IMR-90 (cell line): Measurements from ENCODE around the gene TSC2. TPM values are rescaled to one million over a fixed set of nuclear protein-coding genes. Genes with fewer than 3 reads are reported as not detected.

Experiments used
- ATAC-seq: fragments of 200-7000 bp; cut with Tn5 transposase; 2 replicates; pipeline ENCODE4 v1.9.1; 2020; ENCODE audit warnings: low read depth, mild to moderate bottlenecking, moderate library complexity
- BruUV-seq: library from RNA; stranded (reverse); fragments of 400-500 nt; replicated peaks from 2 replicates; lab custom pipeline; 2021; lab: Mats Ljungman, UMichigan
- CTCF ChIA-PET: fragments of 300-600 bp; formaldehyde crosslinking; extraction: SDS; loops from one replicate; lab custom pipeline; 2021; ENCODE audit warnings: antibody characterized with exemption; lab: Yijun Ruan, JAX
- POLR2A ChIA-PET: fragments of 300-600 bp; sonication (Branson Sonifier 250); formaldehyde crosslinking; loops from one replicate; lab custom pipeline; 2022; ENCODE audit warnings: antibody characterized with exemption; ENCODE audit not compliant: unreplicated experiment; lab: Charles Lee
- DNase-seq: peaks from one replicate; pipeline ENCODE4 v3.0.0; 2013
- H2AFZ ChIP-seq: replicated peaks from 2 replicates; pipeline ENCODE3; 2013; ENCODE audit warnings: low read length, mild to moderate bottlenecking; ENCODE audit not compliant: poor library complexity
- H2AK5ac ChIP-seq: 2 replicates; pipeline ENCODE4 v1.6.1; 2013; ENCODE audit warnings: low read depth, low read length, inconsistent platforms
- H2AK9ac ChIP-seq: replicated peaks from 2 replicates; pipeline ENCODE3; 2013; ENCODE audit warnings: mild to moderate bottlenecking, low read depth, low read length, moderate library complexity; ENCODE audit not compliant: poor library complexity
- H2BK120ac ChIP-seq: 2 replicates; pipeline ENCODE4 v1.6.1; 2013; ENCODE audit warnings: low read depth, low read length, inconsistent platforms
- H2BK15ac ChIP-seq: 3 replicates; pipeline ENCODE4 v1.6.1; 2013; ENCODE audit warnings: low read depth, low read length, inconsistent platforms
- H2BK20ac ChIP-seq: 2 replicates; pipeline ENCODE4 v1.6.1; 2013; ENCODE audit warnings: low read depth, mild to moderate bottlenecking, inconsistent platforms, low read length, moderate library complexity
- H2BK5ac ChIP-seq: 2 replicates; pipeline ENCODE4 v1.6.1; 2013; ENCODE audit warnings: mild to moderate bottlenecking, low read depth, low read length, inconsistent platforms; ENCODE audit not compliant: poor library complexity, severe bottlenecking
- H3K14ac ChIP-seq: replicated peaks from 2 replicates; pipeline ENCODE4 v1.6.1; 2013; ENCODE audit warnings: low read depth, low read length, inconsistent platforms
- H3K18ac ChIP-seq: 2 replicates; pipeline ENCODE4 v1.6.1; 2013; ENCODE audit warnings: low read depth, low read length, control low read depth
- H3K23ac ChIP-seq: 2 replicates; pipeline ENCODE4 v1.6.1; 2013; ENCODE audit warnings: low read depth, low read length, inconsistent platforms
- H3K27ac ChIP-seq: 2 replicates; pipeline ENCODE4 v1.5.1; 2013; ENCODE audit warnings: mild to moderate bottlenecking, control low read depth, low read length; ENCODE audit not compliant: insufficient read depth
- H3K27me3 ChIP-seq: 2 replicates; pipeline ENCODE4 v1.6.1; 2013; ENCODE audit warnings: low read length; ENCODE audit not compliant: control insufficient read depth, insufficient read depth
- H3K36me3 ChIP-seq: 2 replicates; pipeline ENCODE4 v1.6.1; 2013; ENCODE audit warnings: low read length, mixed read lengths; ENCODE audit not compliant: control insufficient read depth, insufficient read depth
- H3K4ac ChIP-seq: 2 replicates; pipeline ENCODE4 v1.6.1; 2013; ENCODE audit warnings: low read depth, low read length, inconsistent platforms
- H3K4me1 ChIP-seq: 2 replicates; pipeline ENCODE4 v1.6.1; 2013; ENCODE audit warnings: low read length, mixed read lengths; ENCODE audit not compliant: control insufficient read depth, insufficient read depth
- H3K4me2 ChIP-seq: 2 replicates; pipeline ENCODE4 v1.6.1; 2013; ENCODE audit warnings: low read depth, mild to moderate bottlenecking, control low read depth, low read length, moderate library complexity
- H3K4me3 ChIP-seq: 2 replicates; pipeline ENCODE4 v1.5.1; 2013; ENCODE audit warnings: low read depth, mild to moderate bottlenecking, control low read depth, low read length, moderate library complexity; ENCODE audit not compliant: insufficient read depth
- H3K56ac ChIP-seq: 2 replicates; pipeline ENCODE4 v1.6.1; 2013; ENCODE audit warnings: low read length, inconsistent platforms; ENCODE audit not compliant: insufficient read depth; ENCODE audit errors: extremely low read depth
- H3K79me1 ChIP-seq, 2 experiments: 2 replicates each; pipeline ENCODE4 v1.6.1; 2013; ENCODE audit warnings: low read length in 2 of 2, inconsistent platforms in 1 of 2, low read depth in 1 of 2
- H3K9ac ChIP-seq: 2 replicates; pipeline ENCODE4 v1.6.1; 2013; ENCODE audit warnings: low read depth, low read length, control low read depth
- H3K9me1 ChIP-seq: 2 replicates; pipeline ENCODE4 v1.6.1; 2013; ENCODE audit warnings: low read length, inconsistent platforms; ENCODE audit not compliant: insufficient read depth
- H3K9me3 ChIP-seq: 2 replicates; pipeline ENCODE4 v1.6.1; 2013; ENCODE audit warnings: low read length; ENCODE audit not compliant: control insufficient read depth, insufficient read depth
- H4K20me1 ChIP-seq: 2 replicates; pipeline ENCODE4 v1.6.1; 2013; ENCODE audit warnings: low read length, inconsistent platforms; ENCODE audit not compliant: insufficient read depth
- H4K5ac ChIP-seq: 2 replicates; pipeline ENCODE4 v1.6.1; 2013; ENCODE audit warnings: mild to moderate bottlenecking, low read depth, low read length, control low read depth
- H4K8ac ChIP-seq, 2 experiments: 2 replicates each; pipeline ENCODE4 v1.6.1; 2013; ENCODE audit warnings: low read depth in 2 of 2, low read length in 2 of 2, control low read depth in 1 of 2, inconsistent platforms in 1 of 2
- H4K91ac ChIP-seq: 2 replicates; pipeline ENCODE4 v1.6.1; 2013; ENCODE audit warnings: low read depth, low read length, inconsistent platforms; ENCODE audit not compliant: insufficient read depth
- CEBPB ChIP-seq: IDR thresholded peaks from 2 replicates; pipeline ENCODE4 v1.6.1; 2012; ENCODE audit warnings: low read depth, low read length, improper control_type of control experiment
- ELK1 ChIP-seq: fragments of 150-350 bp; IDR thresholded peaks from 2 replicates; pipeline ENCODE4 v1.6.1; 2016; ENCODE audit warnings: low read depth, mild to moderate bottlenecking, low read length, moderate library complexity, borderline replicate concordance
- WGBS, 2 experiments: methylation state at CpG; one replicate each; pipeline versions ENCODE4 v1.1.5 to v1.1.7; 2013; ENCODE audit warnings: missing lambda C conversion rate in 2 of 2; ENCODE audit not compliant: insufficient read length in 1 of 2; ENCODE audit errors: extremely low coverage in 2 of 2; 5-methylcytosine and 5-hydroxymethylcytosine counted together
- dilution Hi-C: fragments of 300-500 bp; cut with HindIII; formaldehyde crosslinking; loops from one replicate; pipeline ENCODE4 v1.14.3; 2018; ENCODE audit warnings: low sequenced_read_pairs; ENCODE audit not compliant: unreplicated experiment
- in situ Hi-C: fragments of 300-500 bp; cut with MboI; formaldehyde crosslinking; loops from 3 replicates; pipeline ENCODE4 v1.14.3; 2019; ENCODE audit warnings: low sequenced_read_pairs, inconsistent platforms, mixed read lengths
- intact Hi-C: fragments of 100-400 bp; cut with micrococcal nuclease; formaldehyde crosslinking; loops from 2 replicates; pipeline ENCODE4 v1.10.0; 2022
- polyA plus RNA-seq, 3 experiments: library from polyadenylated mRNA; depleted of rRNA; stranded (reverse); fragments of >200 nt; gene quantifications; 2 replicates each; pipeline ENCODE4 v1.2.3, GENCODE V29; 2012; ENCODE audit warnings: low replicate concordance in 1 of 3
- total RNA-seq: library from RNA; depleted of rRNA; stranded (reverse); fragments of >200 nt; gene quantifications from 2 replicates; pipeline ENCODE4 v1.2.3, GENCODE V29; 2012

TSC2 gene
- total and polyA plus RNA-seq, 2 of the 4 experiments (the other 2 are of a cell fraction), result 31.4 to 88.6 TPM

- Histone ChIP-seq H2AFZ (no peak overlapping the region), H3K4me2 (no peak overlapping the region), H3K18ac (no peak overlapping the region), H3K79me1 (peaks cover 15 to 68% of the 10 kb centered on the region in 2 experiments), H2BK120ac (no peak overlapping the region), H2AK5ac (no peak overlapping the region), H3K14ac (no peak overlapping the region), H3K9me3 (no peaks in the 10 kb centered on the region), H4K5ac (no peak overlapping the region), H3K27me3 (no peaks in the 10 kb centered on the region), H4K91ac (no peak overlapping the region), H3K4me3 (no peak overlapping the region), H2AK9ac (no peak overlapping the region), H3K9me1 (peaks cover 11% of the 10 kb centered on the region), H3K27ac (no peak overlapping the region), H3K36me3 (peaks cover 19% of the 10 kb centered on the region), H4K8ac (no peak overlapping the region), H2BK20ac (no peak overlapping the region), H3K9ac (no peak overlapping the region), H2BK5ac (no peak overlapping the region), H3K4ac (no peak overlapping the region), H3K4me1 (peaks cover 38% of the 10 kb centered on the region), H4K20me1 (peaks cover 15% of the 10 kb centered on the region), H3K23ac (no peak overlapping the region), H2BK15ac (no peak overlapping the region), H3K56ac (no peak overlapping the region)
- dilution Hi-C loops, result no loop called here
- TF ChIP-seq ELK1 (no peak), CEBPB (no peak)
- ChIA-PET CTCF (no interaction called here), POLR2A (no interaction called here)
- ATAC-seq, result no peak
- 80% methylated on average over 1 of the region's 11 CpGs; no CpG with 5 or more reads in 1 of the 2 experiments for WGBS, 2 experiments
- DNase-seq, result no peak
- in situ Hi-C loops, result no loop called here
- intact Hi-C loops, result no loop called here
- BruUV-seq, result no TSS peak
These were observed 17.7 kb upstream of the TSC2 start for GRCh38 chr16:2030036-2030435.
